ENCODE data around the gene WDFY3. TPM values are rescaled to one million over a fixed set of nuclear protein-coding genes. Genes with fewer than 3 reads are reported as not detected.

WDFY3 gene
- total RNA-seq, 4 donors from 2014 or later = 103 to 141 (median 121) TPM

GRCh38 chr4:84786478-84786877 is 180.0 kb downstream of the WDFY3 start:
- DNase-seq = no peak
- Histone ChIP-seq H3K27me3 (no peaks in the 10 kb centered on the region), H3K4me3 (replicated peaks in 1 of 3) (no peak overlapping the region), H3K4me1 (no peaks in the 10 kb centered on the region), H3K27ac (no peak overlapping the region), H3K9me3 (no peaks in the 10 kb centered on the region), H3K36me3 (peaks cover 27 to 38% of the 10 kb centered on the region in 2 donors)
- WGBS, 2 donors = 96 to 97% methylated on average over 1 of the region's 1 CpG
- intact Hi-C loops (cut with DNase I) = no loop called here
- TF ChIP-seq POLR2A (IDR thresholded peaks at IDR 0.05) = no peak

DNA sequence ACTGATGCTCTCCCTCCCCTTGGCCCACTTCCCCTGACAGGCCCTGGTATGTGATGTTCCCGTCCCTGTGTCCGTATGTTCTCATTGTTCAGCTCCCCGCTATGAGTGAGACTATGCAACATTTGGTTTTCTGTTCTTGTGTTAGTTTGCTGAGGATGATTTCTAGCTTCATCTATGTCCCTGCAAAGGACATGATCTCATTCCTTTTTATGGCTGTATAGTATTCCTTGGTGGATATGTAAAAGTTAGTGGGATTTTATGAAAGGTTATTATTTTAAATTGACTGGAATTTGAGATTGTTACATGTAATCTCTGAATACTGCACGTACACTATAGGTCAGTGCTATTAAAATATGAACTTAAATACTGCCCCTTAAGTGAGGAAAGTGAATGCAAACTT is 184.0 kb downstream of the WDFY3 start:
- DNase-seq = no peak
- H3K36me3 ChIP-seq = peaks cover 27 to 37% of the 10 kb centered on the region in 2 donors
- H3K27me3 ChIP-seq = no peaks in the 10 kb centered on the region
- WGBS, 2 donors = 98 to 99% methylated on average over 4 of the region's 4 CpGs
- TF ChIP-seq, protein P1, sequence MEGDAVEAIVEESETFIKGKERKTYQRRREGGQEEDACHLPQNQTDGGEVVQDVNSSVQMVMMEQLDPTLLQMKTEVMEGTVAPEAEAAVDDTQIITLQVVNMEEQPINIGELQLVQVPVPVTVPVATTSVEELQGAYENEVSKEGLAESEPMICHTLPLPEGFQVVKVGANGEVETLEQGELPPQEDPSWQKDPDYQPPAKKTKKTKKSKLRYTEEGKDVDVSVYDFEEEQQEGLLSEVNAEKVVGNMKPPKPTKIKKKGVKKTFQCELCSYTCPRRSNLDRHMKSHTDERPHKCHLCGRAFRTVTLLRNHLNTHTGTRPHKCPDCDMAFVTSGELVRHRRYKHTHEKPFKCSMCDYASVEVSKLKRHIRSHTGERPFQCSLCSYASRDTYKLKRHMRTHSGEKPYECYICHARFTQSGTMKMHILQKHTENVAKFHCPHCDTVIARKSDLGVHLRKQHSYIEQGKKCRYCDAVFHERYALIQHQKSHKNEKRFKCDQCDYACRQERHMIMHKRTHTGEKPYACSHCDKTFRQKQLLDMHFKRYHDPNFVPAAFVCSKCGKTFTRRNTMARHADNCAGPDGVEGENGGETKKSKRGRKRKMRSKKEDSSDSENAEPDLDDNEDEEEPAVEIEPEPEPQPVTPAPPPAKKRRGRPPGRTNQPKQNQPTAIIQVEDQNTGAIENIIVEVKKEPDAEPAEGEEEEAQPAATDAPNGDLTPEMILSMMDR (IDR thresholded peaks at IDR 0.05) = no peak
- TF ChIP-seq POLR2A (IDR thresholded peaks at IDR 0.05) = no peak
- H3K4me3 ChIP-seq (replicated peaks in 1 of 3) = no peak overlapping the region
- H3K9me3 ChIP-seq = no peaks in the 10 kb centered on the region
- no peaks in the 10 kb centered on the region for H3K4me1 ChIP-seq
- H3K27ac ChIP-seq = no peak overlapping the region
- intact Hi-C loops (cut with DNase I) = no loop called here

- Histone ChIP-seq H3K9me3 (no peaks in the 10 kb centered on the region), H3K27ac (peak overlapping the region in 2 of 3 donors; percentile 46 to 47), H3K36me3 (peaks cover 14 to 22% of the 10 kb centered on the region in 2 donors), H3K4me3 (replicated peaks in 1 of 3) (no peak overlapping the region), H3K4me1 (no peaks in the 10 kb centered on the region), H3K27me3 (no peaks in the 10 kb centered on the region)
- no peak for DNase-seq
- intact Hi-C loops (cut with DNase I) = no loop called here
- TF ChIP-seq, protein P1 (IDR thresholded peaks at IDR 0.05) = no peak
- no peak for TF ChIP-seq POLR2A (IDR thresholded peaks at IDR 0.05)
- 90 to 92% methylated on average over 3 of the region's 3 CpGs for WGBS, 2 donors
These were observed 185.8 kb downstream of the WDFY3 start for GRCh38 chr4:84780719-84781118.

DNA sequence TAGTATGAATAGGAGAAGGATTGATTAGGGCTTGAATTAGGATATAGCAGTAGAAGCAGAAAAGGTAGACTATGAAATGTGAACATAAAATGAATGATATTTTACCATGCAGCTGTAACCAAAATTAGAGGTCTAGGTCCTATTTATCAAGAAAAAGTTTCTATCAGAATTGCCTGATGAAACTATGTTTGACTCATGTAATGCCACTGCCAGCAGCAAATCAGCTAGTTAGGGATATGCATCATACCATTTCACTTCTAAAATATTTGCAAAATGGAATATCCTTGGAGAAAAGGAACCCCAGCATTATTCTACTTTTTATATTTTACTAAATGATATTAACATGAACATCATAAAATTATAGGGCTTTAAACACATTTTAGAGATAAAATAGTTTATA is 188.4 kb downstream of the WDFY3 start:
- Histone ChIP-seq H3K27me3 (no peaks in the 10 kb centered on the region), H3K4me3 (replicated peaks in 1 of 3) (no peak overlapping the region), H3K9me3 (no peaks in the 10 kb centered on the region), H3K27ac (no peak overlapping the region), H3K4me1 (no peaks in the 10 kb centered on the region), H3K36me3 (peaks cover 9 to 18% of the 10 kb centered on the region in 2 donors)
- no peak for DNase-seq
- intact Hi-C loops (cut with DNase I) = no loop called here
- no peak for TF ChIP-seq POLR2A (IDR thresholded peaks at IDR 0.05)
- TF ChIP-seq, protein P1 (IDR thresholded peaks at IDR 0.05) = no peak

DNA sequence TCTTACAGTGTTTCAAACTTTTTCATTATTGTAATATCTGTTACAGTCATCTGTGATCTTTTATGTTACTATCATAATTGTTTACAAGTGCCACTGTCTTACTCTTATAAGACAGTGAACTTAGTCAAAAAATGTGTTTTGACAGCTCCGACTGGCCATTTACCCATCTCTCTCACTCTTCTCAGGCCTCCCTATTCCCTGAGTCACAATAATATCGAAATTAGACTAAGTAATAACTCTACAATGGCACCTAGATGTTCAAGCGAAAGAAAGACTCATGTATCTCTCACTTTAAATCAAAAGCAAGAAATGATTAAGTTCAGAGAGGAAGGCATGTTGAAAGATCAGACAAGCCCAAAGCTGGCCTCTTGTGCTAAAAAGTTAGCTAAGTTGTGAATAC is 199.3 kb downstream of the WDFY3 start:
- no peak for DNase-seq
- no peak for TF ChIP-seq POLR2A (IDR thresholded peaks at IDR 0.05)
- TF ChIP-seq, protein P1 (IDR thresholded peaks at IDR 0.05) = no peak
- 92 to 96% methylated on average over 3 of the region's 3 CpGs for WGBS, 2 donors
- H3K4me1 ChIP-seq = no peaks in the 10 kb centered on the region
- H3K27ac ChIP-seq = no peak overlapping the region
- no peaks in the 10 kb centered on the region for H3K27me3 ChIP-seq
- no peak overlapping the region for H3K4me3 ChIP-seq (replicated peaks in 1 of 3)
- intact Hi-C loops (cut with DNase I) = no loop called here
- no peaks in the 10 kb centered on the region for H3K9me3 ChIP-seq
- H3K36me3 ChIP-seq = peaks cover 0 to 6% of the 10 kb centered on the region in 2 donors
